Lung (tissue), 12 donors: ENCODE results near the gene PLCL1. TPM values are rescaled to one million over a fixed set of nuclear protein-coding genes. Genes with fewer than 3 reads are reported as not detected.

ENCODE experiments used
- ATAC-seq: fragments of 200-7000 bp; cut with Tn5 transposase; one replicate; pipeline ENCODE4 v1.9.1; 2020; ENCODE audit warnings: moderate number of reproducible peaks; ENCODE audit not compliant: insufficient read depth, low FRiP score
- DNase-seq, 3 donors: peaks; one replicate each; pipeline ENCODE4 v3.0.0-alpha.2; 2013 to 2017
- H3K27ac ChIP-seq, 2 donors: one replicate each; pipeline ENCODE4 v1.5.1; 2013; ENCODE audit warnings: mild to moderate bottlenecking in 2 of 2, moderate library complexity in 2 of 2, control low read depth in 1 of 2, inconsistent platforms in 1 of 2, low read depth in 1 of 2, low read length in 1 of 2
- H3K27me3 ChIP-seq, 3 donors: one replicate each; pipeline ENCODE4 v1.5.1; 2013; ENCODE audit warnings: low read length in 2 of 3; ENCODE audit not compliant: control insufficient read depth in 3 of 3, insufficient read depth in 3 of 3
- H3K36me3 ChIP-seq, 4 donors: one replicate each; pipeline ENCODE4 v1.5.1; 2013; ENCODE audit warnings: low read length in 4 of 4, mild to moderate bottlenecking in 1 of 4, moderate library complexity in 1 of 4; ENCODE audit not compliant: control insufficient read depth in 4 of 4, insufficient read depth in 4 of 4
- H3K4me1 ChIP-seq, 5 donors: one replicate each; pipeline ENCODE4 v1.5.1; 2013; ENCODE audit warnings: low read length in 5 of 5, mild to moderate bottlenecking in 2 of 5, moderate library complexity in 1 of 5; ENCODE audit not compliant: control insufficient read depth in 5 of 5, insufficient read depth in 5 of 5
- H3K4me3 ChIP-seq: one replicate; pipeline ENCODE4 v1.5.1; 2013; ENCODE audit warnings: mild to moderate bottlenecking, control low read depth, moderate library complexity
- H3K9ac ChIP-seq, 2 donors: one replicate each; pipeline ENCODE4 v1.5.1; 2013; ENCODE audit warnings: low read length in 2 of 2, control low read depth in 1 of 2; ENCODE audit not compliant: insufficient read depth in 1 of 2
- H3K9me3 ChIP-seq, 4 donors: one replicate each; pipeline ENCODE4 v1.5.1; 2013; ENCODE audit warnings: low read length in 3 of 4, mild to moderate bottlenecking in 1 of 4, moderate library complexity in 1 of 4; ENCODE audit not compliant: control insufficient read depth in 4 of 4, insufficient read depth in 3 of 4
- CTCF ChIP-seq: IDR thresholded peaks from 2 replicates; pipeline ENCODE4 v1.5.1; 2012; ENCODE audit warnings: mild to moderate bottlenecking; ENCODE audit errors: control extremely low read depth, extremely low read depth
- WGBS, 2 donors: extraction: QIAGEN DNeasy Blood & Tissue Kit; methylation state at CpG; one replicate each; pipeline ENCODE4 v1.1.7; 2013; 5-methylcytosine and 5-hydroxymethylcytosine counted together
- polyA plus RNA-seq, 2 donors: library from polyadenylated mRNA; stranded (reverse); fragments of 200-250 nt; gene quantifications; one replicate each; pipeline ENCODE4 v1.2.1, GENCODE V29; 2013
- total RNA-seq, 2 donors: library from RNA; depleted of rRNA in 1 of 2; stranded (reverse); fragments of >200 nt in 1 of 2; gene quantifications; one replicate each; pipeline ENCODE4 v1.2.1, GENCODE V29; 2014 to 2021
- donor health status: control.
- donor health status: control.
- donor health status: Bipolar disorder and iron deficiency.
- donor health status: healthy.
- donor health status: DM: yes; HTN: yes; CAD: no.

PLCL1 gene
- total and polyA plus RNA-seq, 4 donors: 1.1 to 13.0 (median 2.9) TPM

- Histone ChIP-seq H3K4me3 (no peak overlapping the region), H3K36me3 (no peaks in the 10 kb centered on the region), H3K27ac (no peak overlapping the region), H3K9ac (no peak overlapping the region), H3K4me1 (peaks cover 0 to 7% (median 0%) of the 10 kb centered on the region in 5 donors), H3K9me3 (no peaks in the 10 kb centered on the region), H3K27me3 (no peaks in the 10 kb centered on the region)
- no peak for TF ChIP-seq CTCF
- DNase-seq (no peak), ATAC-seq (no peak)
- WGBS, 2 donors: 78 to 89% methylated on average over 1 of the region's 1 CpG
Observed at GRCh38 chr2:198004173-198004572, 199.8 kb downstream of the PLCL1 start.

- Histone ChIP-seq H3K27me3 (no peaks in the 10 kb centered on the region), H3K4me1 (peaks cover 0 to 7% (median 0%) of the 10 kb centered on the region in 5 donors), H3K9ac (no peak overlapping the region), H3K36me3 (no peaks in the 10 kb centered on the region), H3K4me3 (no peak overlapping the region), H3K27ac (peak overlapping the region in 1 of 2 donors; percentile 9), H3K9me3 (no peaks in the 10 kb centered on the region)
- ATAC-seq: no peak
- no peak for DNase-seq
- no peak for TF ChIP-seq CTCF
- WGBS, 2 donors: 91 to 94% methylated on average over 12 of the region's 12 CpGs
Observed at GRCh38 chr2:198004921-198005829, 200.8 kb downstream of the PLCL1 start.

DNA sequence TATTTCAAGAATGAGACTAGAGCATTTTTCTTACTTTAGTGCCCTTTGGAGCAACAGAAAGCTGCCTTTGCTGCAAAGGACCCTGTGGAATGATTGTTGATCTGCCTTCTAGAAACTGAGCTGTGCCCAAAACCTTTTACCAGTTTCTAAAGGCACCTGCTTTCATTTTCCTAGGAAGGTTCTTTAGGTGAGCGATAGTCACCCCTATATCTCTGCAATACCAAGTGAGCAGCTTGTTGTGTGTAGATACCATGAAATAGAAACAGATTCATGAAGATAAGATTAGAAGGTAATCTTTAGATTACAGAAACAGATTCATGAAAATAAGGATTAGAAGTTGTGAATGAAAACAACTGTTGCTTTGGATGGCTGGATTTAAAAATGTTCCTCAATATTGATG, 202.3 kb downstream of the PLCL1 start:
- ATAC-seq (no peak), DNase-seq (no peak)
- peaks cover 0 to 7% (median 0%) of the 10 kb centered on the region in 5 donors for H3K4me1 ChIP-seq
- no peak overlapping the region for H3K4me3 ChIP-seq
- no peak overlapping the region for H3K27ac ChIP-seq
- WGBS, 2 donors: 96 to 98% methylated on average over 1 of the region's 1 CpG
- H3K36me3 ChIP-seq: no peaks in the 10 kb centered on the region
- TF ChIP-seq CTCF: no peak
- no peak overlapping the region for H3K9ac ChIP-seq
- no peaks in the 10 kb centered on the region for H3K27me3 ChIP-seq
- peaks cover 0 to under 1% (median 0%) of the 10 kb centered on the region in 4 donors for H3K9me3 ChIP-seq
